HepG2 (cell line): Measurements from ENCODE around the gene FASTKD3. TPM values are rescaled to one million over a fixed set of nuclear protein-coding genes. Genes with fewer than 3 reads are reported as not detected.

Experiments
- ATAC-seq: fragments of 200-7000 bp; cut with Tn5 transposase; 3 replicates; pipeline ENCODE4 v1.9.1; 2020; ENCODE audit warnings: mild to moderate bottlenecking, moderate library complexity
- BruUV-seq: library from RNA; stranded (reverse); fragments of 400-500 nt; replicated peaks from 2 replicates; lab custom pipeline; 2021; lab: Mats Ljungman, UMichigan
- CTCF ChIA-PET: fragments of 300-600 bp; formaldehyde crosslinking; extraction: SDS; loops from one replicate; lab custom pipeline; 2021; ENCODE audit warnings: low total read pairs, inconsistent platforms, low intra/inter-chr PET ratio; lab: Yijun Ruan, JAX
- POLR2A ChIA-PET: fragments of 350-600 bp; sonication (Branson Sonifier 250); formaldehyde crosslinking; loops from one replicate; lab custom pipeline; 2020; ENCODE audit warnings: antibody characterized with exemption, inconsistent platforms; lab: Yijun Ruan, JAX
- DNase-seq: peaks from one replicate; pipeline ENCODE4 v3.0.0-alpha.2; 2015; ENCODE audit warnings: low spot score
- FAIRE-seq: peaks from 3 replicates; lab custom pipeline; 2011; peaks lifted over from hg19 to GRCh38; lab: Jason Lieb, UNC
- H2AFZ ChIP-seq: one replicate; pipeline ENCODE4 v1.6.1; 2011; ENCODE audit warnings: low read length, inconsistent platforms
- H3K27ac ChIP-seq: fragments of 300-600 bp; 3 replicates; pipeline ENCODE4 v1.8.0; 2011; ENCODE audit warnings: mixed run types, mild to moderate bottlenecking, mixed read lengths, low read length, inconsistent platforms; ENCODE audit not compliant: insufficient read depth; ENCODE audit errors: extremely low read length
- H3K27me3 ChIP-seq, 2 experiments: fragments of 200-600 bp in 1 of 2; 2 replicates in 1 of 2; 3 replicates in 1 of 2; pipeline versions ENCODE4 v1.6.0 to v1.8.0; 2011; ENCODE audit warnings: low read length in 2 of 2, mild to moderate bottlenecking in 2 of 2, moderate library complexity in 2 of 2, inconsistent platforms in 1 of 2; ENCODE audit not compliant: insufficient read depth in 2 of 2, control insufficient read depth in 1 of 2
- H3K36me3 ChIP-seq, 2 experiments: fragments of 200-600 bp in 1 of 2; replicated peaks in 1 of 2; 2 replicates in 1 of 2; 3 replicates in 1 of 2; pipeline versions ENCODE4 v1.5.1 to v1.8.0; 2011; ENCODE audit warnings: low read length in 2 of 2, inconsistent platforms in 1 of 2; ENCODE audit not compliant: insufficient read depth in 2 of 2, control insufficient read depth in 1 of 2
- H3K4me1 ChIP-seq: 2 replicates; pipeline ENCODE4 v1.5.1; 2012; ENCODE audit warnings: low read length, inconsistent platforms; ENCODE audit not compliant: insufficient read depth
- H3K4me2 ChIP-seq: 2 replicates; pipeline ENCODE4 v1.6.0; 2011; ENCODE audit warnings: low read depth, low read length, inconsistent platforms
- H3K4me3 ChIP-seq, 3 experiments: fragments of 200-600 bp in 1 of 3; sonication (generic), shearing (Covaris generic) in 1 of 3; replicated peaks in 1 of 3; 2 replicates each; pipeline ENCODE4 v1.5.1; 2011 to 2016; ENCODE audit warnings: low read length in 3 of 3, inconsistent platforms in 2 of 3, low read depth in 2 of 3, mild to moderate bottlenecking in 2 of 3, control low read depth in 1 of 3, mixed read lengths in 1 of 3; ENCODE audit not compliant: insufficient read depth in 1 of 3
- H3K79me2 ChIP-seq: one replicate; pipeline ENCODE4 v1.6.1; 2011; ENCODE audit warnings: low read length, inconsistent platforms; ENCODE audit not compliant: insufficient read depth
- H3K9ac ChIP-seq: 2 replicates; pipeline ENCODE4 v1.6.0; 2011; ENCODE audit warnings: mild to moderate bottlenecking, low read depth, low read length, inconsistent platforms; ENCODE audit not compliant: insufficient read depth
- H3K9me3 ChIP-seq: 2 replicates; pipeline ENCODE4 v1.5.1; 2012; ENCODE audit warnings: mild to moderate bottlenecking, low read length
- H4K20me1 ChIP-seq: 2 replicates; pipeline ENCODE4 v1.6.0; 2011; ENCODE audit warnings: inconsistent platforms, mild to moderate bottlenecking, low read length, moderate library complexity; ENCODE audit not compliant: insufficient read depth
- ATF7 ChIP-seq, 2 experiments: fragments of 450-650 bp in 1 of 2; sonication (generic) in 1 of 2; formaldehyde crosslinking in 1 of 2; IDR thresholded peaks; 2 replicates each; pipeline versions ENCODE4 v1.4.0 to v1.6.1; 2016 to 2020; ENCODE audit warnings: antibody characterized with exemption in 1 of 2, mild to moderate bottlenecking in 1 of 2, missing genetic modification reagents in 1 of 2
- BORCS8-MEF2B ChIP-seq: sonication (generic); formaldehyde crosslinking; IDR thresholded peaks from 2 replicates; pipeline ENCODE4 v1.8.0; 2022; ENCODE audit warnings: mild to moderate bottlenecking, missing genetic modification reagents
- CREM ChIP-seq, 2 experiments: sonication (generic) in 1 of 2; formaldehyde crosslinking in 1 of 2; IDR thresholded peaks; 2 replicates each; pipeline versions ENCODE4 v1.4.0 to v1.6.1; 2016 to 2020; ENCODE audit warnings: antibody characterized with exemption in 1 of 2, mild to moderate bottlenecking in 1 of 2, missing genetic modification reagents in 1 of 2
- SCMH1 ChIP-seq: sonication (generic); formaldehyde crosslinking; IDR thresholded peaks from 2 replicates; pipeline ENCODE4 v1.9.0; 2021; ENCODE audit warnings: missing genetic modification reagents, mild to moderate bottlenecking, borderline replicate concordance
- SKI ChIP-seq: fragments of 450-650 bp; IDR thresholded peaks from one replicate; pipeline ENCODE4 v1.6.1; 2018; ENCODE audit warnings: mild to moderate bottlenecking; ENCODE audit not compliant: partially characterized antibody
- SMC3 ChIP-seq: IDR thresholded peaks from 2 replicates; pipeline ENCODE4 v1.6.1; 2011; ENCODE audit warnings: low read length, improper control_type of control experiment
- TGIF2 ChIP-seq: IDR thresholded peaks from 2 replicates; pipeline ENCODE4 v1.6.1; 2016; ENCODE audit warnings: control low read depth, missing compliant biosample characterization
- ZFX ChIP-seq: sonication (generic); formaldehyde crosslinking; IDR thresholded peaks from 2 replicates; pipeline ENCODE4 v1.4.0; 2020; ENCODE audit warnings: mild to moderate bottlenecking, low read depth, missing genetic modification reagents, moderate library complexity
- ZNF7 ChIP-seq: IDR thresholded peaks from 2 replicates; pipeline ENCODE4 v1.6.1; 2016; ENCODE audit warnings: missing biosample characterization, missing genetic modification reagents
- WGBS: methylation state at CpG from one replicate; pipeline ENCODE4 v1.1.6; 2017; ENCODE audit warnings: low lambda C conversion rate; 5-methylcytosine and 5-hydroxymethylcytosine counted together
- in situ Hi-C: cut with HindIII; loops from 2 replicates; pipeline ENCODE4 v1.10.0; 2017; ENCODE audit warnings: low pct_unique_long_range_greater_than_20kb; ENCODE audit not compliant: extremely low pct_ligation_motif_present
- intact Hi-C: fragments of 100-400 bp; cut with micrococcal nuclease; formaldehyde crosslinking; loops from one replicate; pipeline ENCODE4 v1.10.0; 2022; ENCODE audit not compliant: unreplicated experiment
- polyA plus RNA-seq, 8 experiments: library from polyadenylated mRNA; depleted of rRNA in 3 of 8; stranded (reverse) in 7 of 8; unstranded in 1 of 8; fragments of >200 nt; fragmentation: Illumina TruSeq in 4 of 8; extraction: Trizol in 4 of 8; gene quantifications; 2 replicates each; pipeline versions ENCODE4 v1.2.1 to v1.2.3, GENCODE V29; 2011 to 2016; ENCODE audit warnings: low read depth in 4 of 8, missing spikeins in 1 of 8, mixed read lengths in 1 of 8; ENCODE audit not compliant: insufficient read depth in 1 of 8
- total RNA-seq, 5 experiments: library from RNA; depleted of rRNA; stranded (reverse); fragments of >200 nt; fragmentation: Illumina TruSeq; extraction: Trizol; gene quantifications; 2 replicates each; pipeline ENCODE4 v1.2.3, GENCODE V29; 2016; ENCODE audit warnings: low read depth in 1 of 5
- TF ChIP-seq, protein P1 (sequence below): sonication (generic); formaldehyde crosslinking; IDR thresholded peaks from 2 replicates; pipeline ENCODE4 v1.4.0; 2020; ENCODE audit warnings: missing genetic modification reagents
- TF ChIP-seq, protein P2 (sequence below): IDR thresholded peaks from 2 replicates; pipeline ENCODE4 v1.6.1; 2012; ENCODE audit warnings: low read depth, low read length, improper control_type of control experiment
- TF ChIP-seq, protein P3 (sequence below): sonication (generic); formaldehyde crosslinking; IDR thresholded peaks from 2 replicates; pipeline ENCODE4 v1.4.0; 2020; ENCODE audit warnings: missing genetic modification reagents
- TF ChIP-seq, protein P4 (sequence below): sonication (generic); formaldehyde crosslinking; IDR thresholded peaks from 2 replicates; pipeline ENCODE4 v1.5.0; 2020; ENCODE audit warnings: missing genetic modification reagents

Gene FASTKD3
- total and polyA plus RNA-seq, 2 of the 13 experiments (the other 11 are each of a cell fraction or from before 2014, with no cell fraction given): 6.9 to 17.8 TPM

DNA sequence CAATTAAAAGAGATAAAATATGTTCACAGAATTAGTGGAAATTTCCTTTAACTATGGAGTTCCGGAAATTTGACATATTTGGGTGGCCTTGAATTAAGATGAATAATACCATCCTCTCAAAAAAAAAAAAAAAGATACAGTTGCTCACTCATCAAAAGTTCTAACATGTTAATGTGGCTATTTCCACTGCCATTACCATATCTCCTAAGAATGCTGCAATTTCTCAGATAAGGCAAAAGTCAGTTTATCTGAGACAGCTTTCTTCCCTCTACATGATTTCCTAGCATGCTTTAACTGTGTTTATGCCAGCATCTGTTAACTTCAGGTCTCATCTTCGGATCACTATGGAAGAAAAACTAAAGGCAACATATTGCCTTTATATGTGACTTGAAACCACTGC lies 2.6 kb downstream of the FASTKD3 start:
- WGBS: 97% methylated on average over 2 of the region's 2 CpGs
- Histone ChIP-seq H3K4me2 (no peak overlapping the region), H3K36me3 (peaks cover 3 to 31% of the 10 kb centered on the region in 2 experiments; a peak in 4 of 5 replicates), H3K4me1 (peaks cover 39% of the 10 kb centered on the region), H2AFZ (no peak overlapping the region), H3K79me2 (peaks cover 35% of the 10 kb centered on the region), H3K27ac (no peak overlapping the region), H4K20me1 (peaks cover 15% of the 10 kb centered on the region; the same call in 1 of the 2 replicates), H3K4me3 (no peak overlapping the region), H3K9ac (no peak overlapping the region), H3K9me3 (no peaks in the 10 kb centered on the region), H3K27me3 (no peaks in the 10 kb centered on the region; a peak in 1 of 5 replicates)
- no peak for DNase-seq
- ChIA-PET POLR2A (no interaction called here), CTCF (no interaction called here)
- intact Hi-C loops: no loop called here
- BruUV-seq: no TSS peak
- ATAC-seq: no peak
- TF ChIP-seq, protein P1, sequence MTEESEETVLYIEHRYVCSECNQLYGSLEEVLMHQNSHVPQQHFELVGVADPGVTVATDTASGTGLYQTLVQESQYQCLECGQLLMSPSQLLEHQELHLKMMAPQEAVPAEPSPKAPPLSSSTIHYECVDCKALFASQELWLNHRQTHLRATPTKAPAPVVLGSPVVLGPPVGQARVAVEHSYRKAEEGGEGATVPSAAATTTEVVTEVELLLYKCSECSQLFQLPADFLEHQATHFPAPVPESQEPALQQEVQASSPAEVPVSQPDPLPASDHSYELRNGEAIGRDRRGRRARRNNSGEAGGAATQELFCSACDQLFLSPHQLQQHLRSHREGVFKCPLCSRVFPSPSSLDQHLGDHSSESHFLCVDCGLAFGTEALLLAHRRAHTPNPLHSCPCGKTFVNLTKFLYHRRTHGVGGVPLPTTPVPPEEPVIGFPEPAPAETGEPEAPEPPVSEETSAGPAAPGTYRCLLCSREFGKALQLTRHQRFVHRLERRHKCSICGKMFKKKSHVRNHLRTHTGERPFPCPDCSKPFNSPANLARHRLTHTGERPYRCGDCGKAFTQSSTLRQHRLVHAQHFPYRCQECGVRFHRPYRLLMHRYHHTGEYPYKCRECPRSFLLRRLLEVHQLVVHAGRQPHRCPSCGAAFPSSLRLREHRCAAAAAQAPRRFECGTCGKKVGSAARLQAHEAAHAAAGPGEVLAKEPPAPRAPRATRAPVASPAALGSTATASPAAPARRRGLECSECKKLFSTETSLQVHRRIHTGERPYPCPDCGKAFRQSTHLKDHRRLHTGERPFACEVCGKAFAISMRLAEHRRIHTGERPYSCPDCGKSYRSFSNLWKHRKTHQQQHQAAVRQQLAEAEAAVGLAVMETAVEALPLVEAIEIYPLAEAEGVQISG (CRISPR knock-in tag): no peak
- TF ChIP-seq ZNF7 (no peak), SKI (no peak), TGIF2 (CRISPR knock-in tag) (no peak), SMC3 (no peak), ZFX (CRISPR knock-in tag) (no peak), SCMH1 (CRISPR knock-in tag) (no peak), CREM (IDR thresholded peaks at IDR 0.05) (no peak), CREM (CRISPR knock-in tag; IDR thresholded peaks at IDR 0.05) (no peak), BORCS8-MEF2B (CRISPR knock-in tag) (no peak), ATF7 (IDR thresholded peaks at IDR 0.05) (no peak), ATF7 (CRISPR knock-in tag; IDR thresholded peaks at IDR 0.05) (no peak)
- TF ChIP-seq, protein P2, sequence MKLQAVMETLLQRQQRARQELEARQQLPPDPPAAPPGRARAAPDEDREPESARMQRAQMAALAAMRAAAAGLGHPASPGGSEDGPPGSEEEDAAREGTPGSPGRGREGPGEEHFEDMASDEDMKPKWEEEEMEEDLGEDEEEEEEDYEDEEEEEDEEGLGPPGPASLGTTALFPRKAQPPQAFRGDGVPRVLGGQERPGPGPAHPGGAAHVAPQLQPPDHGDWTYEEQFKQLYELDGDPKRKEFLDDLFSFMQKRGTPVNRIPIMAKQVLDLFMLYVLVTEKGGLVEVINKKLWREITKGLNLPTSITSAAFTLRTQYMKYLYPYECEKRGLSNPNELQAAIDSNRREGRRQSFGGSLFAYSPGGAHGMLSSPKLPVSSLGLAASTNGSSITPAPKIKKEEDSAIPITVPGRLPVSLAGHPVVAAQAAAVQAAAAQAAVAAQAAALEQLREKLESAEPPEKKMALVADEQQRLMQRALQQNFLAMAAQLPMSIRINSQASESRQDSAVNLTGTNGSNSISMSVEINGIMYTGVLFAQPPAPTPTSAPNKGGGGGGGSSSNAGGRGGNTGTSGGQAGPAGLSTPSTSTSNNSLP: no peak
- TF ChIP-seq, protein P3, sequence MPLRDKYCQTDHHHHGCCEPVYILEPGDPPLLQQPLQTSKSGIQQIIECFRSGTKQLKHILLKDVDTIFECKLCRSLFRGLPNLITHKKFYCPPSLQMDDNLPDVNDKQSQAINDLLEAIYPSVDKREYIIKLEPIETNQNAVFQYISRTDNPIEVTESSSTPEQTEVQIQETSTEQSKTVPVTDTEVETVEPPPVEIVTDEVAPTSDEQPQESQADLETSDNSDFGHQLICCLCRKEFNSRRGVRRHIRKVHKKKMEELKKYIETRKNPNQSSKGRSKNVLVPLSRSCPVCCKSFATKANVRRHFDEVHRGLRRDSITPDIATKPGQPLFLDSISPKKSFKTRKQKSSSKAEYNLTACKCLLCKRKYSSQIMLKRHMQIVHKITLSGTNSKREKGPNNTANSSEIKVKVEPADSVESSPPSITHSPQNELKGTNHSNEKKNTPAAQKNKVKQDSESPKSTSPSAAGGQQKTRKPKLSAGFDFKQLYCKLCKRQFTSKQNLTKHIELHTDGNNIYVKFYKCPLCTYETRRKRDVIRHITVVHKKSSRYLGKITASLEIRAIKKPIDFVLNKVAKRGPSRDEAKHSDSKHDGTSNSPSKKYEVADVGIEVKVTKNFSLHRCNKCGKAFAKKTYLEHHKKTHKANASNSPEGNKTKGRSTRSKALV (CRISPR knock-in tag): no peak
- TF ChIP-seq, protein P4, sequence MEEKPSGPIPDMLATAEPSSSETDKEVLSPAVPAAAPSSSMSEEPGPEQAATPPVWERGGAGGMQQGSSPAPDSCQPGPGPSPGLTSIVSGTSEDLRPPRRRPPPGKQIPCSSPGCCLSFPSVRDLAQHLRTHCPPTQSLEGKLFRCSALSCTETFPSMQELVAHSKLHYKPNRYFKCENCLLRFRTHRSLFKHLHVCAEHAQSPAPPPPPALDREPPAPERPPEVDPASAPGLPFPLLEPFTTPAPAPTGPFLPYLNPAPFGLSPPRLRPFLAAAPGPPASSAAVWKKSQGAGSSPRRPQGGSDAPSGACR (CRISPR knock-in tag): no peak
- in situ Hi-C loops: no loop called here
- no peak for FAIRE-seq
